GM18517 (cell line): ENCODE data around the gene GNAQ.

Source experiments
- ATAC-seq: cut with Tn5 transposase; IDR thresholded peaks from one replicate; pipeline ENCODE4 v1.9.1; 2021; ENCODE audit warnings: mild to moderate bottlenecking, moderate library complexity; ENCODE audit not compliant: unreplicated experiment

Gene GNAQ

DNA sequence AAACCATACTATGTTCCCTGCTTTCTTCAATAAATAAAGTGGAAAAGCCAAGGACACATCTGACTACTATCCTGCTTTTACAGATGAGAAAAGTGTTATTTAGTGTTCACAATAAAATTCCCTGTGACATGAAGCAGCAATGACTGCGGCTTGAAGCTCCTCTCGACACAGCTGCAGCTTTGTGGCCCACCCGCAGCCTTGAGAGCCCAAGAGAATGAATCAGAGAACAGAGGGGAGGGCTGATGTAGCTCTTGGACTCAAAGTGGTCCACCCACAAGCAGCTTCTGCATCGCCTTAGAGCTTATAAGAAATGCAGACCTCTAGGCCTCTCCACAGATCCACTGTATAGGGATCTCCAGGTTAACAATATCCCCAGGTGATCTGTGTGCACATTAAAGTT is 202.2 kb downstream of the GNAQ start:
- no peak for ATAC-seq

GRCh38 chr9:77827104-77827784 is 204.4 kb downstream of the GNAQ start:
- ATAC-seq, result no peak

GRCh38 chr9:77826621-77827020 is 205.0 kb downstream of the GNAQ start:
- no peak for ATAC-seq

DNA sequence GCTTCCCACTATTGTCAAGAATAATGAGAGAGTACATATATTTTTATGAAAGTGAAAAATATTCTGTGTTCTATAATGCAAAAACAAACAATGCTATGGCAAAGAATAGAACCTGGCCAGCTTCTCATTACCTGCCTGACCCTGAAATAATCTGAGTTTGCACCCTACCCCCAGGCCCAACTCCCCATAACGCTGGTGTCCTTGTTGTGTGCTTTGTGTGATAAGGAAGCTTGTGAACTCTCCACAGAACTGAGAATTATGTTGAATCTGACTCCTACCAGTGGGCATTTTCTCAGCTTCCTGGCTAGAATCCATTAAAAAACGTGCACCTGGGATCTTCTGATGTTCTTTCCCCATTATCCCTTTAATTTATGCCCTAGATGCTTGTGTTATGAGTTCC is 205.5 kb downstream of the GNAQ start:
- no peak for ATAC-seq

DNA sequence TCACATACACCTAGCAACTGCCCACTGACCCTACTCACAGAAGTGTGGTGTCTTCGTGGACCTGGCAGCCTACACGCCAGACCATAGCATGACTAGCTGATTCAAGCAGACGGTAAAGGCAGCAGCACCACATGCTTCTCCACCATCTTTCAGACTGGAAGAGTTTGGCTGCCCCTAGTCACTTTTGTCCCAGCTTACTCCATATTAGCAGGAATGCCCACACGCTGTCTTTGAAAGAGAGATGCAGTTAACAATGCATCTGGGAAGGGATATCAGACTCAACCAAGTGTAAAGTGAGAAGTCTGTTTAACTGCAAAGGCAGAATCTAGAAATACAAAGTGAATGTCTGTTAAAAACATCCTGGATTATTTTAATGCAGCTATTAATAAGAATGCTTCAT is 206.2 kb downstream of the GNAQ start:
- ATAC-seq, result no peak

GRCh38 chr9:77820293-77820954 is 211.2 kb downstream of the GNAQ start:
- no peak for ATAC-seq

- ATAC-seq, result no peak
These were observed 212.0 kb downstream of the GNAQ start for GRCh38 chr9:77819657-77820056.

- ATAC-seq, result no peak
These were observed 213.9 kb downstream of the GNAQ start for GRCh38 chr9:77817590-77818311.

DNA sequence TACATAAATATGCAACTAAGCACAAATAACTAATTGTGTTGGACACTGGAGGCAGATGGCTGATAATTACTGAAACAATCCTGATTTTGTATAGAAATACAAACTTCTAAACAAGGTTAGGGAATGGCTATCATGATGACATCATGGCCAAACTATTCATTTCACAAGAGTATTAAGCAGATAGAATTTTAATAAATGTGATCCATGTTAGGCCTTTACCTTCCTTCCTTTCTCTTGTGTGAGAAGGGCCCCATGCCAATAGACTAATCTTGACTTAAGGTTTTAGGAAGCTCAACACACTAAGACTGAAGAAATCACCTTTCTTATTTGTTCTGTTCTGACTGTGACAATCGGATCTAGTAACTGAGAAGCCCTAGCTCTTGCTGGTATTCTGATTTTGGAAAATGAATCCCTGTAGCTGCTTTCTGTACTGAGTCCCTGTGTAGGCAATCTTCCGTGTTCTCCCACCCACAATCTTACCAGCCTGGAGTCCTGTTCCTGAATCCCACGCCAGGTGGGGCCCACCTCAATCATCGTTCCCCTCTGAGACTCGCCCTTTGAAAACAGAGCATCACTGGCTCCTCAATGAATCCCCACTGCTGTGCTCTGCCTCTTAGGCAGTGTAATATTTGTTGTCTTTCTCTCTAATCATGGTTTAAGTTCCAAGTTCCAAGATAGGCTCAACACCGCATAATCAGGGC is 214.8 kb downstream of the GNAQ start:
- ATAC-seq, result no peak

DNA sequence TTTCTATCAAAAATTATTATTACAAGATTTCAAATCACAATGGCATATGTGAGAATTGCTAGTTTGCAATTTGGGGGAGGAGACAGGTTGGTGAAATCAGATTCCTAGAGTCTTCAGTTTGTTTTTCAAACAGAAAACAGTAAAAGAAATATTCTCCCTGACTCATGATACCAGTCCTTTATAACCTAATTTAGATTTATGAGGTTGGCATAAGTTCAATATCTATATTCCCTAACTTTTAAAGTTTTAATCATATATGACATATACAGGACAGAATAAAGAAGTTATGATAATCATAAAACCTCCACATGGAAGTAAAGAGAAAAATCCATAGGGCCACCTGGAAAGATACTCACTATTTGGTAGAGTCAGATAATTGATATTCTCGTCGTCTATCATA is 216.4 kb downstream of the GNAQ start:
- ATAC-seq, result no peak

DNA sequence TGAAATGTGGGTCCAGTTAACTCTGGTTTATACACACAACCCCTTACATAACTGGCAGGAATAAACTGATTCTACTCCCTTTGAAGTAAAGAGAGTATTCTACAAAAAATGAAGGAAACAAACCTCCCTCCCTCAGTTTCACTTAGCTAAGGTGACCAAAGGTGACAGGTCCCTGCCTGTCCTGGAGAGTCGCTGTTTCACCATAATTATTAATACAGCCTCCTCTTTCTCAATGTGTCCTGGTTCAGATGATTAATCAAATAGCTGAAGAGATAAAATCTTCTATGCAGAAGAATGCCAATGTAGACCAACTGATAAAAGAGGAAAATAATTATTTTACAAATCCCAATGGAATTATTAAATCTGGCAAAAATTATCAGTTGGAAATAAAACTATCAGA is 219.8 kb downstream of the GNAQ start:
- no peak for ATAC-seq

DNA sequence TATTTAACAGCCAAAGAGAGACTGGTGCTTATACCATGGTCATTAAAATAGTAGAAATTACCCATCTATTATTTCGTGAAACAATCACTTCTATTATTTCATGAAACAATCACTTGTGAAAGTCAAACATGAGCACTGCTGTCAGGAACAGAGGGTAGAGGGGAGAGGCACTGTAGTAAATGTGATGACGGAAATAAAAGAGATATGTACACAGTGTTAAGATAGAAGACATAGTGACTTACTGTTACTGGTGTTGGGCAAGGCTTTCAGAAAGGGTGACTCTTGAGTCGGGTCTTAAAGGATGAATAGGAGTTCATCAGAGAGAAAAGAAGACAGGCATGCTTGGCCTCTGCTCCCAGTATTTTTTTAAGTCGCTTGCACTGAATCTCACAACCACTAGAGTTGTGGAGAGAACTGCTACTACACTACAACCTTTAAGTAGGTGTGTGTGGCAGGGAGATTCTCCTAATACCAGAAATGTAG is 220.9 kb downstream of the GNAQ start:
- no peak for ATAC-seq

DNA sequence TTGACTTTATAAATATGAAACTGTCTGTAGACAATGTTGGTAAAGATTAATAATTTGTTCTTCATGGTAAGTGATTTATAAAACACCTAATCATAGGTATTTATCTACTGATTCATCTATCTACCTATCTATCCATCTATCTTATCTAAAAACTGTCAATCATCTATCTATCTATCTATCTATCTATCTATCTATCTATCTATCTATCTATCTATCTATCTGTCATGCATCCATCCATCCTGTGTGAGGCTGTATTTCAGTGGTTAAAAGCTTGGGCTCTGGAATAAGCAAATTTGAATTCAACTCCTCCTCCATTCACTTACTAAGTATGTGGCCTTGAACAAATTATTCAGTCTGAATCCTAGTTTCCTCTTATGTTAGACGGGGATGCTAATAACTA is 221.6 kb downstream of the GNAQ start:
- no peak for ATAC-seq

GRCh38 chr9:77809552-77809951 is 222.1 kb downstream of the GNAQ start:
- no peak for ATAC-seq

GRCh38 chr9:77808751-77809081 is 222.9 kb downstream of the GNAQ start:
- ATAC-seq, result no peak

- no peak for ATAC-seq
These were observed 223.5 kb downstream of the GNAQ start for GRCh38 chr9:77807846-77808750.

DNA sequence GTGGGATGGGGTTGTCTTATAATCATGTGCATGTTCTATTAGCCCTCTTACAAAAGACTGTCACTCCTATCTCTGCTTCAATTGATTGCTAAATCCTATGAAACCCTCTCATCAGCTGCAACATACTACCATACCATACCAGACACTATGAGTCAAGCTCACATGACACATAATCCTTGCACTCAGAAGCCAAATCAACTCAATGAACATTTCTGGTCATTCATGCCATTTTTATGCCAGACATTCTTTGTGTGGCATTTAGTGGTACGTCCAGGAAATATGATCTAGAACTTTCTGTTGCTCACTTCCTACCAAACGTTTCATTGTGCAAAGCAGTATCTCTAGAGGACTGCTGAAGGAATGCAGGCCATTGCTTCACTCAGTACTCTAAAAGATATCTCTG is 224.3 kb downstream of the GNAQ start:
- no peak for ATAC-seq

DNA sequence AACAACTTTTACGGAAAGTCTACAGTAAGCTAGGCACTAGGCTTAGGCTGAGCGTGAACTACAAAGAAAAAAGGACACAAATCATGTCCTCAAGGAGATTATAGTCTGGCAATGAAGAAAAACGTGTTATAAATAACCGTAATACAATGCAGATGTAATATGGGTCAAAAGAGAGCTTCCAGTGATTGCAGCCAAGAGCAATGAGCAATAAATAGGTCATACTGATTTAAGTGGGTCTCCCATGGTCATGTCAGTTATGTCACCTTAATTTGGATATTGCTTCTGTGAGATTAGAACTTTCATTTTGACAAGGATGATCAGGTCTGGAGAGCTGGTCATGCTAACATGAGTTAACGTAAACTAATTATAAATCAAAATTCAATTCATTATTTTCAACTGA is 224.9 kb downstream of the GNAQ start:
- ATAC-seq, result no peak

GRCh38 chr9:77805810-77806209 is 225.8 kb downstream of the GNAQ start:
- no peak for ATAC-seq

DNA sequence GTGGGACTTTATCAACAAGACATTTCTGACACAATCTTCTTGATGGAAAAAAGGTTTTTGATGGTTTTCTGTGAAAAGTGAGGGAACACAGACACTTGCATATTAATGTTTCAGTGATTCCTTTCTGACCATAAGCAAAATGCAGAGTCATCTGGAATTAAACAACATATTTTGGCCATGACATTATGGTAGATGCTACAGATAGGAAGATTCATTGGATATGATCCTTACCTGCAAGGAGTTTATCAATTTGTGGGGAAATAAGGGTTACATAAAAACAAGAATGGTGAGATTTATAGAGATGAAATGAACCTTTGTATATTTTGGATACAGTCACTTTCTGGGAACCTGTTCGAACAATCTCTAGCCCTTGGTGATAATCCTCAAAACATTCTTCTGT is 228.2 kb downstream of the GNAQ start:
- no peak for ATAC-seq
